Endothelial cell (in vitro differentiated cells): ENCODE data around the gene NEUROD1. TPM values are rescaled to one million over a fixed set of nuclear protein-coding genes. Genes with fewer than 3 reads are reported as not detected.

Source experiments
- DNase-seq: peaks from one replicate; pipeline ENCODE4 v3.0.0; 2021; ENCODE audit warnings: low spot score
- H3K27ac Mint-ChIP-seq: one replicate; pipeline ENCODE4 v1.8.0; 2021; ENCODE audit warnings: mixed read lengths, inconsistent platforms; ENCODE audit not compliant: unreplicated experiment
- H3K27me3 Mint-ChIP-seq: one replicate; pipeline ENCODE4 v1.8.0; 2021; ENCODE audit warnings: mild to moderate bottlenecking, moderate library complexity, mixed read lengths, inconsistent platforms; ENCODE audit not compliant: unreplicated experiment
- H3K36me3 Mint-ChIP-seq: one replicate; pipeline ENCODE4 v1.8.0; 2021; ENCODE audit warnings: mild to moderate bottlenecking, low read depth, mixed read lengths, inconsistent platforms; ENCODE audit not compliant: unreplicated experiment
- H3K4me1 Mint-ChIP-seq: one replicate; pipeline ENCODE4 v1.8.0; 2021; ENCODE audit warnings: mild to moderate bottlenecking, mixed read lengths, inconsistent platforms; ENCODE audit not compliant: unreplicated experiment
- H3K4me3 Mint-ChIP-seq: one replicate; pipeline ENCODE4 v1.8.0; 2021; ENCODE audit warnings: mild to moderate bottlenecking, mixed read lengths, inconsistent platforms; ENCODE audit not compliant: unreplicated experiment
- H3K9me3 Mint-ChIP-seq: one replicate; pipeline ENCODE4 v1.8.0; 2021; ENCODE audit warnings: mixed read lengths, inconsistent platforms; ENCODE audit not compliant: unreplicated experiment
- CTCF ChIP-seq: fragments of 200-600 bp; sonication (generic); IDR thresholded peaks from one replicate; pipeline ENCODE4 v1.5.0; 2021; ENCODE audit warnings: antibody characterized with exemption; ENCODE audit not compliant: unreplicated experiment
- total RNA-seq: library from RNA; stranded (reverse); fragmentation: NEBNext Ultra II Directional; extraction: Animal tissue kit (Norgen Biotek cat#: 25700); gene quantifications from one replicate; pipeline ENCODE4 v1.2.1, GENCODE V29; 2021; ENCODE audit not compliant: unreplicated experiment

The NEUROD1 gene
- total RNA-seq, 1 donor from 2014 or later: not detected

GRCh38 chr2:181658444-181658843 lies 21.9 kb downstream of the NEUROD1 start:
- no peak overlapping the region for H3K4me3 Mint-ChIP-seq
- H3K9me3 Mint-ChIP-seq: no peaks in the 10 kb centered on the region
- peaks cover 14% of the 10 kb centered on the region for H3K4me1 Mint-ChIP-seq
- no peak overlapping the region for H3K27ac Mint-ChIP-seq
- H3K36me3 Mint-ChIP-seq: no peaks in the 10 kb centered on the region
- no peak for DNase-seq
- H3K27me3 Mint-ChIP-seq: peaks cover 10% of the 10 kb centered on the region
- no peak for TF ChIP-seq CTCF

GRCh38 chr2:181657379-181657778 lies 22.9 kb downstream of the NEUROD1 start:
- TF ChIP-seq CTCF: no peak
- Mint-ChIP-seq H3K9me3 (no peaks in the 10 kb centered on the region), H3K4me1 (peaks cover 14% of the 10 kb centered on the region), H3K27ac (no peak overlapping the region), H3K4me3 (peak overlapping the region; percentile 87), H3K36me3 (no peaks in the 10 kb centered on the region), H3K27me3 (peaks cover 10% of the 10 kb centered on the region)
- DNase-seq: no peak

- Mint-ChIP-seq H3K4me1 (peaks cover 14% of the 10 kb centered on the region), H3K9me3 (no peaks in the 10 kb centered on the region), H3K36me3 (no peaks in the 10 kb centered on the region), H3K27ac (no peak within 1 kb of the TSS), H3K27me3 (peaks cover 10% of the 10 kb centered on the region), H3K4me3 (peak within 1 kb of the TSS; percentile 91)
- DNase-seq: peak; percentile 43
- no peak for TF ChIP-seq CTCF
Observed at GRCh38 chr2:181656450-181657291, 23.6 kb downstream of the NEUROD1 start, which contains the start of gene CERKL. Gene CERKL (minus strand): TSS chr2:181657105. CDS start chr2:181657006, 99 bp downstream.

- no peak overlapping the region for H3K4me3 Mint-ChIP-seq
- no peak overlapping the region for H3K27ac Mint-ChIP-seq
- no peaks in the 10 kb centered on the region for H3K36me3 Mint-ChIP-seq
- H3K4me1 Mint-ChIP-seq: peaks cover 14% of the 10 kb centered on the region
- H3K9me3 Mint-ChIP-seq: no peaks in the 10 kb centered on the region
- DNase-seq: no peak
- no peak for TF ChIP-seq CTCF
- H3K27me3 Mint-ChIP-seq: peaks cover 10% of the 10 kb centered on the region
Observed at GRCh38 chr2:181655519-181655918, 24.8 kb downstream of the NEUROD1 start.

- H3K27ac Mint-ChIP-seq: no peak overlapping the region
- no peaks in the 10 kb centered on the region for H3K9me3 Mint-ChIP-seq
- DNase-seq: no peak
- TF ChIP-seq CTCF: no peak
- peaks cover 4% of the 10 kb centered on the region for H3K4me1 Mint-ChIP-seq
- H3K36me3 Mint-ChIP-seq: no peaks in the 10 kb centered on the region
- H3K4me3 Mint-ChIP-seq: no peak overlapping the region
- H3K27me3 Mint-ChIP-seq: peaks cover 2% of the 10 kb centered on the region
Observed at GRCh38 chr2:181649436-181649979, 30.8 kb downstream of the NEUROD1 start.
